ENCODE data around the gene SGSM1.

The SGSM1 gene

GRCh38 chr22:24871611-24872205 lies 65.7 kb downstream of the SGSM1 start:
- TF ChIP-seq, protein P1, sequence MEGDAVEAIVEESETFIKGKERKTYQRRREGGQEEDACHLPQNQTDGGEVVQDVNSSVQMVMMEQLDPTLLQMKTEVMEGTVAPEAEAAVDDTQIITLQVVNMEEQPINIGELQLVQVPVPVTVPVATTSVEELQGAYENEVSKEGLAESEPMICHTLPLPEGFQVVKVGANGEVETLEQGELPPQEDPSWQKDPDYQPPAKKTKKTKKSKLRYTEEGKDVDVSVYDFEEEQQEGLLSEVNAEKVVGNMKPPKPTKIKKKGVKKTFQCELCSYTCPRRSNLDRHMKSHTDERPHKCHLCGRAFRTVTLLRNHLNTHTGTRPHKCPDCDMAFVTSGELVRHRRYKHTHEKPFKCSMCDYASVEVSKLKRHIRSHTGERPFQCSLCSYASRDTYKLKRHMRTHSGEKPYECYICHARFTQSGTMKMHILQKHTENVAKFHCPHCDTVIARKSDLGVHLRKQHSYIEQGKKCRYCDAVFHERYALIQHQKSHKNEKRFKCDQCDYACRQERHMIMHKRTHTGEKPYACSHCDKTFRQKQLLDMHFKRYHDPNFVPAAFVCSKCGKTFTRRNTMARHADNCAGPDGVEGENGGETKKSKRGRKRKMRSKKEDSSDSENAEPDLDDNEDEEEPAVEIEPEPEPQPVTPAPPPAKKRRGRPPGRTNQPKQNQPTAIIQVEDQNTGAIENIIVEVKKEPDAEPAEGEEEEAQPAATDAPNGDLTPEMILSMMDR (IDR thresholded peaks at IDR 0.05; ENCODE audit: low read depth, low read length): no peak
- DNase-seq: no peak
- Histone ChIP-seq H3K4me3 (ENCODE audit: low read depth, low read length) (no peak overlapping the region), H3K27me3 (no peaks in the 10 kb centered on the region), H3K9me3 (no peaks in the 10 kb centered on the region), H3K4me1 (no peaks in the 10 kb centered on the region), H3K36me3 (no peaks in the 10 kb centered on the region)

- TF ChIP-seq, protein P1 (IDR thresholded peaks at IDR 0.05; ENCODE audit: low read depth, low read length): no peak
- Histone ChIP-seq H3K4me1 (no peaks in the 10 kb centered on the region), H3K4me3 (ENCODE audit: low read depth, low read length) (no peak overlapping the region), H3K9me3 (no peaks in the 10 kb centered on the region), H3K36me3 (no peaks in the 10 kb centered on the region), H3K27me3 (no peaks in the 10 kb centered on the region)
- DNase-seq: no peak
Measured at GRCh38 chr22:24873226-24873625, 67.2 kb downstream of the SGSM1 start.

DNA sequence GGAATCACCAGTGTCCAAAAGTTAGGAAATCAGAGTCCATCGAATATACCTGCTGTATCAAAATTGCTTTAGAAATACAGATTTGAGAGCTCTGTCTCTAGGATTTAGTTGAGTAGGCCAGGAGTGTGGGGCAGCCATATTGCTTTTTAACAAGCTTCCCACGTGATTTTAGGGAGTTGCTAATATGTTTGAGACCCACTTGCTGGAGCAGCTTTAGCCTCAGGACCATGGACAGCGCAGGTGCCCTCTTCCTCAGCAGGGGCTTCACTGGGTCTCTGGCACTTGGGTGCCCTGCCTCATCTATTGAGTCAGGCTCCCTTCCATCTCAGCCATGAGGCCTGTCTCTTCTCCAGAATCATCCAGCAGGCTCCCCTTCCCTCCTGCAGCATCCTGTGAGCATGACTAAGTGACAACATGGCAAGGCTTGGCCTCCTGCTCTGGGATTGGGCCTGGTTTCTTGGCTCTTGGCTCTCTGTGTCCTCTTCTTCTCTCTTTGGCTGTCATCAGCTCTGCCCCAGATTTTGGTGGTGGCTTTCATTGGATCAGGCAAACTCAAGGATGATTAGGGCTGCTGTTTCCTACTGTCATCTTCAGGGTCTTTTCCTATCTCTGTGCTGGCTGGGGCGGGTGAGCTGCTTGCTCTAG lies 70.0 kb downstream of the SGSM1 start:
- TF ChIP-seq, protein P1 (IDR thresholded peaks at IDR 0.05; ENCODE audit: low read depth, low read length): no peak
- H3K36me3 ChIP-seq: no peaks in the 10 kb centered on the region

DNA sequence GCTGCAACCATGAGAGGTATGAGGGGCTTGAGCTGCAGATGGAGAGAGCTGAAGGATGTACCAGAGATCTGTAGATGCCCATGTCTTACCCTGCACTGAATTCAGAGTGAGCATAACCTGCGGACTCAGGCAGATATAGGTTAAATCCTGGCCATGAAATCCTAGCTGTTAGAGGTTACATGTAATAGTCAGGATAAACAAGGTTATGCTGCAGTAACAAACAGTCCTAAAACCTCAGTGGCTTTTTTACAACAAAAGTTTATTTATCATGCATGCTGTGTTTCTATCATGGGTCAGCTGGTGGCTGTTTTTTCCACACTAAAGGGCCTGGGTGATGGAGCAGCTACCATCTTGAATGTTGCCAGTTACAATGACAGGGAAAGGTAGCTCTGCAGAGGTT lies 70.7 kb downstream of the SGSM1 start:
- TF ChIP-seq, protein P1 (IDR thresholded peaks at IDR 0.05; ENCODE audit: low read depth, low read length): no peak

More for the DNA sequence above, 70.0 kb downstream of the SGSM1 start:
- H3K4me3 ChIP-seq (ENCODE audit: low read depth, low read length): no peak overlapping the region
- no peaks in the 10 kb centered on the region for H3K27me3 ChIP-seq
- DNase-seq: no peak
- H3K9me3 ChIP-seq: no peaks in the 10 kb centered on the region; the same call in 1 of the 2 replicates
- no peaks in the 10 kb centered on the region for H3K4me1 ChIP-seq

GRCh38 chr22:24878969-24879368 lies 73.0 kb downstream of the SGSM1 start:
- peak; percentile 16 for DNase-seq
- TF ChIP-seq, protein P1 (IDR thresholded peaks at IDR 0.05; ENCODE audit: low read depth, low read length): no peak

More for the DNA sequence above, 70.7 kb downstream of the SGSM1 start:
- Histone ChIP-seq H3K36me3 (no peaks in the 10 kb centered on the region), H3K9me3 (no peaks in the 10 kb centered on the region; the same call in 1 of the 2 replicates), H3K27me3 (no peaks in the 10 kb centered on the region), H3K4me1 (no peaks in the 10 kb centered on the region), H3K4me3 (ENCODE audit: low read depth, low read length) (no peak overlapping the region)
- no peak for DNase-seq

GRCh38 chr22:24883432-24883831 lies 77.4 kb downstream of the SGSM1 start:
- Histone ChIP-seq H3K27me3 (no peaks in the 10 kb centered on the region), H3K36me3 (no peaks in the 10 kb centered on the region), H3K4me1 (no peaks in the 10 kb centered on the region), H3K4me3 (ENCODE audit: low read depth, low read length) (no peak overlapping the region), H3K9me3 (no peaks in the 10 kb centered on the region; the same call in 1 of the 2 replicates)
- no peak for DNase-seq
- TF ChIP-seq, protein P1 (IDR thresholded peaks at IDR 0.05; ENCODE audit: low read depth, low read length): no peak

More at GRCh38 chr22:24878969-24879368, 73.0 kb downstream of the SGSM1 start:
- no peaks in the 10 kb centered on the region for H3K4me1 ChIP-seq
- no peaks in the 10 kb centered on the region for H3K36me3 ChIP-seq
- H3K27me3 ChIP-seq: no peaks in the 10 kb centered on the region
- H3K4me3 ChIP-seq (ENCODE audit: low read depth, low read length): no peak overlapping the region
- H3K9me3 ChIP-seq: no peaks in the 10 kb centered on the region; the same call in 1 of the 2 replicates
